Omental fat pad (tissue), 4 donors: ENCODE measurements around the gene ROM1. TPM values are rescaled to one million over a fixed set of nuclear protein-coding genes. Genes with fewer than 3 reads are reported as not detected.

Experiments
- ATAC-seq: fragments of 150-250 bp; one replicate; pipeline ENCODE4 v1.9.1; 2016; ENCODE audit warnings: mild to moderate bottlenecking, moderate library complexity; ENCODE audit not compliant: low FRiP score
- DNase-seq: peaks from one replicate; pipeline ENCODE4 v3.0.0-alpha.2; 2019; ENCODE audit warnings: low spot score
- CTCF ChIP-seq, 3 donors: fragments of 450-650 bp; IDR thresholded peaks; one replicate each; pipeline ENCODE4 v1.5.1; 2016 to 2017; ENCODE audit warnings: antibody characterized with exemption in 3 of 3, mild to moderate bottlenecking in 3 of 3, moderate library complexity in 2 of 3
- total RNA-seq, 4 donors: library from RNA; depleted of rRNA; stranded (reverse); fragments of >200 nt; gene quantifications; one replicate each; pipeline ENCODE4 v1.1.0, GENCODE V29; 2016

Gene ROM1
- total RNA-seq, 4 donors from 2014 or later = 7.9 to 12.7 (median 11.4) TPM

GRCh38 chr11:62572431-62572830 lies 40.6 kb upstream of the ROM1 start:
- no peak for DNase-seq
- TF ChIP-seq CTCF (IDR thresholded peaks at IDR 0.05) = no peak

GRCh38 chr11:62573006-62573591 lies 40.0 kb upstream of the ROM1 start:
- no peak for TF ChIP-seq CTCF (IDR thresholded peaks at IDR 0.05)
- DNase-seq = no peak
- peak; percentile 6 for ATAC-seq

More at GRCh38 chr11:62572431-62572830, 40.6 kb upstream of the ROM1 start:
- no peak for ATAC-seq

GRCh38 chr11:62573592-62574362 lies 39.3 kb upstream of the ROM1 start, which contains the start of gene EEF1G:
Gene EEF1G, minus strand, starts transcription at chr11:62573891. Its CDS starts 49 bp downstream, at chr11:62573842.
- peak; percentile 97 for ATAC-seq
- no peak for TF ChIP-seq CTCF (IDR thresholded peaks at IDR 0.05)
- peak; percentile 80 for DNase-seq

GRCh38 chr11:62574363-62575071 lies 38.5 kb upstream of the ROM1 start:
- ATAC-seq = peak; percentile 17
- TF ChIP-seq CTCF (IDR thresholded peaks at IDR 0.05) = no peak
- no peak for DNase-seq

GRCh38 chr11:62575156-62575555 lies 37.9 kb upstream of the ROM1 start:
- DNase-seq (no peak), ATAC-seq (no peak)
- TF ChIP-seq CTCF (IDR thresholded peaks at IDR 0.05) = no peak

GRCh38 chr11:62575837-62576236 lies 37.2 kb upstream of the ROM1 start:
- DNase-seq (no peak), ATAC-seq (no peak)
- TF ChIP-seq CTCF (IDR thresholded peaks at IDR 0.05) = no peak
